GM19452 (cell line): ENCODE measurements around the gene DAG1.

Experiments used
- ATAC-seq: cut with Tn5 transposase; IDR thresholded peaks from one replicate; pipeline ENCODE4 v1.9.1; 2021; ENCODE audit not compliant: unreplicated experiment

Gene DAG1

GRCh38 chr3:49539659-49540560, 69.8 kb downstream of the DAG1 start:
- ATAC-seq, result peak; percentile 87

DNA sequence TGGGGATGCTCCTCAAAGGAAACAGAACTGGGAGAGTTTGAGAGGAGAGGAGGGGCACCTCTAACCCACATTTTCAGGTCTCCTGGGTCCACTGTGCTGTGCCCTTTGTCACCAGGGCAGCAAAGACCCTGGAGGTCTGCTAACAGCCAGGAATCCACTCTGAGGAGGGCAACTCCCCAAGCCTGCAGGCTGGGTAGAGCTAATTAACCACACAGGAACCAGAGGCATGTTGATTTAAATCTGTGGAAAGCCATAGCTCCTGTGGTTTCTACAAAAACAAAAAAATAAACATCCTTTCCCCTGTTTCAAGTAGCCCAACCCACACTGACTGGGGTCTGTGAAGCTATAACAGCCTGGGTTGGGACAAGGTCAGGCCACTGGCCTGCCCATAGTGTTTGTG, 82.0 kb downstream of the DAG1 start:
- no peak for ATAC-seq

DNA sequence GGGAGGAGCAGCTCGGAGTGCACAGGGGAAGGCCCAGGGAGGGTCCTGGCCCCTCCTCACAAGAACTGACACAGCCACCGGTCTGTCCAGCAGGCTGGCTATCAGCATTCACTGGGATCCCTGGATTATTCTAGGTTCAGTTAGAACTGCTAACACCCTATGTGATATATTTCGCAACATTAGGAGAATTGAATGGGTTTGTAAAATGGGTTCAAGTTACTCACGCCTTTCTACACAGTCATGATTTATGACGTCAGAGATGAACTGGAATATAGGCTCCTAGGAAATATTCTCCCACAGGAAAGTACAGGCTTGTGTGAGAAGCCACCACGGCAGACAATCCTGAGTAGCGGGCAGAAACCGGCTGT, 83.2 kb downstream of the DAG1 start:
- ATAC-seq, result no peak

GRCh38 chr3:49553692-49554632, 83.9 kb downstream of the DAG1 start, which contains the start of gene BSN:
BSN (plus strand) TSS chr3:49554477; CDS start chr3:49554603, 126 bp downstream.
- peak; percentile 69 for ATAC-seq

DNA sequence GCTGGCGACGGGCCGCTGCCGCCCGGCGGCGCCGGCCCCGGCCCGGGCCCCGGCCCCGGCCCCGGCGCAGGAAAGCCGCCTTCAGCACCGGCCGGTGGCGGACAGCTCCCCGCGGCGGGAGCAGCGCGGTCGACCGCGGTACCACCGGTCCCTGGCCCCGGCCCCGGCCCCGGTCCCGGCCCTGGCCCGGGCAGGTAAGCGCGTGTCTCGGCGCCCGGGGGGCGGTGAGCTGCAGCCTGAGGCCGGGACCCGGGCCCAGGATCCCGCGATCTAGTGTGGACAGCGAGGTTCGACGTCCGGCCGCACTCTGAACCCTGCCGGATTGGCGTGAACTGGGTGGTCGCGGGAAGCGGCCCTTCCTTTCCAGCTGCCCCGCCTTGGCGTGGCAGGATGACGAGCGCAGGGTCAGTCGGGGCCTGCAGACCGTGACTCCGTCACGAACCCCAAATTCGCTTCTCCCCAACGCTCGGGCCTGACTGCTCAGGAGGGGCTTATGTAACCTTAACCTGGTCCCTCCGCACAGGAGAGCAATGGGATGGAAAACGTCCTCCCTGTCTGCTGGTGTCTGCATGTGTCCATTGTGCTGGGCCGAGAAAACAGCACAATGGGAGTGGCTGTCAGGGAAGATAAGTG, 84.7 kb downstream of the DAG1 start:
- ATAC-seq, result peak; percentile 52

GRCh38 chr3:49556500-49557275, 86.6 kb downstream of the DAG1 start:
- no peak for ATAC-seq

GRCh38 chr3:49563040-49563578, 93.0 kb downstream of the DAG1 start:
- ATAC-seq, result no peak

GRCh38 chr3:49563766-49564165, 93.7 kb downstream of the DAG1 start:
- no peak for ATAC-seq

DNA sequence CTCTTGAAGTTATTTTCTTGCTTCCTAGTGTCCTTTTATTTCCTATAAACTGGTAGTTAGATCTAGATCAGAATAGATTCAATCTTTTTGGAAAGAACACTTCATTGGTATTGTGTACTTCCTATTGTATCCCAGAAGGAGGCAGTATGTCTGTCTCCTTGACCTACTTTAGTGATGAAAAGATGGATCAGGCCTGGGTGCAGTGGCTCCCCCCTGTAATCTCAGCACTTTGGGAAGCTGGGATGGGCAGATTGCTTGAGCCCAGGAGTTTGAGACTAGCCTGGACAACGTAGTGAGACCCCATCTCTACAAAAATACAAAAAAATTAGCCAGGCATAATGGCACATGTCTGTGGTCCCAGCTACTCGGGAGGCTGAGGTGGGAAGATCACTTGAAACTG, 96.2 kb downstream of the DAG1 start:
- no peak for ATAC-seq

DNA sequence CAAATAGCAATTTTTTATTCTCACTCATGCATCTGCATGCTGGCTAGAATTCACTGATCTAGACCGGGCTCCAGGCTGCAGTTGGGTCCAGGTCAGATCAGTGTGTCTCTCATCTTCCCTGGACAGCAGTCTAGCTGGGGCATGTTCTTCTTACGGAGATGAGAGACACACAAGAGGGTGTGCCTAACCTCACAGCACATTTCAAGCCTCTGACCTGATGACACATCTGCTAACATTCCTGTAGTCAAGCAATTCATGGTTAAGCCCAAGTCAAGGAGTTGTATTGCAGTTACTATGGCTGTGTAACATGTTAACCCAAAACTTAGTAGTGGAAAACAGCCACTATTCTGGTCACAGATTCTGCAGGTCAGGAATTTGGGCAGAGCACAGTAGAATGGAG, 97.3 kb downstream of the DAG1 start:
- no peak for ATAC-seq

GRCh38 chr3:49568965-49569364, 98.9 kb downstream of the DAG1 start:
- no peak for ATAC-seq

- no peak for ATAC-seq
Observed at GRCh38 chr3:49570028-49570654, 100.1 kb downstream of the DAG1 start.

DNA sequence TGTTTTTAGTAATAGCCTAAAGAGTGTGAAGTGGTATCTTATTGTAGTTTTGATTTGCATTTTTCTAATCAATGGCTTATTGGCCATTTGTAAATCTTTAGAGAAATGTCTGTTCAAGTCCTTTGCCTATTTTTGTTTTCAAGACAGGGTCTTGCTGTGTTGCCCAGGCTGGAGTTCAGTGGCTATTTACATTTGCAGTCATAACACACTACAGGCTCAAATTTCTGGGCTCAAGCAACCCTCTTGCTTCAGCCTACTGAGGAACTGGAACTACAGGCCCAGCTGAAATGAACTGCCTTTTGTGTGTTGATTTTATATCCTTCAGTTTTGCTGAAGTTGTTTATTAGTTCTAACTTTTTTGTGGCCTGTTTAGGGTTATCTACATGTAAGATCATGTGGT, 112.1 kb downstream of the DAG1 start:
- ATAC-seq, result no peak
